ENCODE results near the gene NOL9. TPM values are rescaled to one million over a fixed set of nuclear protein-coding genes. Genes with fewer than 3 reads are reported as not detected.
"Not testable (repeated sequence)": the region's sequence is repeated elsewhere in the genome, so short reads cannot be mapped to it uniquely, and the experiment has no call there.

The NOL9 gene
- total RNA-seq, 2 experiments from 2014 or later, result 52.3 to 54.1 TPM

GRCh38 chr1:6601049-6601922, 47.0 kb upstream of the NOL9 start:
- peak; percentile 41 to 90 (median 70) for DNase-seq
- peaks cover 27% of the 10 kb centered on the region for H3K36me3 ChIP-seq (ENCODE audit: insufficient read depth, low read length)
- peak overlapping the region; percentile 77 to 79 for H3K27ac ChIP-seq (ENCODE audit: low read depth in 1 of 2, low read length in 2 of 2)
- no peaks in the 10 kb centered on the region for H3K9me3 ChIP-seq (ENCODE audit: control insufficient read depth in 1 of 2, insufficient read depth in 1 of 2, low read length in 2 of 2)
- peak overlapping the region; percentile 100 for H3K4me3 Mint-ChIP-seq
- TF ChIP-seq CTCF (IDR thresholded peaks at IDR 0.05), result peak; percentile 18
- peak; percentile 46 for ATAC-seq (ENCODE audit: poor library complexity)
- H3K4me3 ChIP-seq (ENCODE audit: low read length), result peak overlapping the region; percentile 95
- H3K4me1 ChIP-seq (ENCODE audit: insufficient read depth, low read length), result peaks cover 69% of the 10 kb centered on the region
- intact Hi-C loops (cut with DNase I, micrococcal nuclease), result loop anchor here (1.0 to 10.0 kb wide), 3 partner anchors 21 to 46 kb away; partner anchors contain the start of genes NOL9 (in 1 of the 2) and TAS1R1 (in 1 of the 2)
- CTCF ChIA-PET, result interaction anchor here (0.6 to 5.3 kb wide), 6 partner anchors 19 to 108 kb away, joined by 3 to 22 read pairs (median 4); partner anchors contain the start of genes NOL9, TAS1R1, THAP3 and ZBTB48
- no peaks in the 10 kb centered on the region for H3K27me3 ChIP-seq (ENCODE audit: control insufficient read depth in 1 of 2, insufficient read depth in 2 of 2, low read length in 2 of 2)
- H3K4me1 Mint-ChIP-seq (ENCODE audit: low read depth), result peaks cover 46% of the 10 kb centered on the region
- H3K36me3 Mint-ChIP-seq (ENCODE audit: low read depth), result peaks cover 47% of the 10 kb centered on the region
- peak overlapping the region; percentile 98 for H3K27ac Mint-ChIP-seq
- POLR2A ChIA-PET, result interaction anchor here (0.8 to 6.3 kb wide), 20 partner anchors 10 to 208 kb away, joined by 3 to 139 read pairs (median 12); partner anchors contain the start of genes CAMTA1, DNAJC11, NOL9 and PHF13
- H3K9me3 Mint-ChIP-seq, result no peaks in the 10 kb centered on the region
- H3K27me3 Mint-ChIP-seq, result no peaks in the 10 kb centered on the region

GRCh38 chr1:6600410-6601048, 46.2 kb upstream of the NOL9 start:
- H3K9me3 Mint-ChIP-seq, result no peaks in the 10 kb centered on the region
- DNase-seq (no peak), ATAC-seq (ENCODE audit: poor library complexity) (no peak)
- intact Hi-C loops (cut with DNase I, micrococcal nuclease), result loop anchor here (1.0 to 10.0 kb wide), 3 partner anchors 20 to 46 kb away; partner anchors contain the start of genes NOL9 (in 1 of the 2) and TAS1R1 (in 1 of the 2)
- H3K36me3 ChIP-seq (ENCODE audit: insufficient read depth, low read length), result peaks cover 34% of the 10 kb centered on the region
- peak overlapping the region; percentile 100 for H3K4me3 Mint-ChIP-seq
- peaks cover 54% of the 10 kb centered on the region for H3K4me1 Mint-ChIP-seq (ENCODE audit: low read depth)
- no peaks in the 10 kb centered on the region for H3K27me3 ChIP-seq (ENCODE audit: control insufficient read depth in 1 of 2, insufficient read depth in 2 of 2, low read length in 2 of 2)
- TF ChIP-seq CTCF (IDR thresholded peaks at IDR 0.05), result no peak
- peaks cover 55% of the 10 kb centered on the region for H3K36me3 Mint-ChIP-seq (ENCODE audit: low read depth)
- H3K27me3 Mint-ChIP-seq, result no peaks in the 10 kb centered on the region
- H3K4me1 ChIP-seq (ENCODE audit: insufficient read depth, low read length), result peaks cover 77% of the 10 kb centered on the region
- H3K27ac ChIP-seq (ENCODE audit: low read depth in 1 of 2, low read length in 2 of 2), result peak overlapping the region; percentile 56 to 79
- ChIA-PET POLR2A (interaction anchor here (0.8 to 6.3 kb wide), 10 partner anchors 9 to 100 kb away, joined by 3 to 139 read pairs (median 12); partner anchors contain the start of genes DNAJC11, NOL9, PHF13 and TAS1R1), CTCF (interaction anchor here (1.1 to 5.3 kb wide), 4 partner anchors 16 to 101 kb away, joined by 3 to 22 read pairs (median 4); partner anchors contain the start of genes DNAJC11, NOL9, TAS1R1 and ZBTB48)
- no peaks in the 10 kb centered on the region for H3K9me3 ChIP-seq (ENCODE audit: control insufficient read depth in 1 of 2, insufficient read depth in 1 of 2, low read length in 2 of 2)
- peak overlapping the region; percentile 98 for H3K27ac Mint-ChIP-seq
- H3K4me3 ChIP-seq (ENCODE audit: low read length), result peak overlapping the region; percentile 95

- Mint-ChIP-seq H3K4me1 (ENCODE audit: low read depth) (peaks cover 58% of the 10 kb centered on the region), H3K27ac (peak overlapping the region; percentile 98), H3K36me3 (ENCODE audit: low read depth) (peaks cover 60% of the 10 kb centered on the region), H3K4me3 (peak overlapping the region; percentile 100)
- H3K27ac ChIP-seq (ENCODE audit: low read depth in 1 of 2, low read length in 2 of 2), result peak overlapping the region; percentile 56 to 79
- not testable (repeated sequence) for DNase-seq; H3K9me3 ChIP-seq (ENCODE audit: control insufficient read depth in 1 of 2, insufficient read depth in 1 of 2, low read length in 2 of 2); H3K9me3 Mint-ChIP-seq; H3K27me3 ChIP-seq (ENCODE audit: control insufficient read depth in 1 of 2, insufficient read depth in 2 of 2, low read length in 2 of 2); ATAC-seq (ENCODE audit: poor library complexity); H3K27me3 Mint-ChIP-seq
- ChIA-PET POLR2A (interaction anchor here (0.7 to 6.3 kb wide), 11 partner anchors 8 to 101 kb away, joined by 3 to 139 read pairs (median 12); partner anchors contain the start of genes DNAJC11, NOL9, PHF13 and TAS1R1), CTCF (interaction anchor here (1.1 to 5.3 kb wide), 4 partner anchors 16 to 102 kb away, joined by 3 to 22 read pairs (median 4); partner anchors contain the start of genes DNAJC11, NOL9, TAS1R1 and ZBTB48)
- H3K4me3 ChIP-seq (ENCODE audit: low read length), result peak overlapping the region; percentile 95
- intact Hi-C loops (cut with DNase I, micrococcal nuclease), result loop anchor here in 1 of 2 experiments (5.0 to 10.0 kb wide), 2 partner anchors 42 to 45 kb away; partner anchors contain the start of genes NOL9 and TAS1R1
- peaks cover 40% of the 10 kb centered on the region for H3K36me3 ChIP-seq (ENCODE audit: insufficient read depth, low read length)
- peaks cover 79% of the 10 kb centered on the region for H3K4me1 ChIP-seq (ENCODE audit: insufficient read depth, low read length)
Measured at GRCh38 chr1:6599991-6600390, 45.7 kb upstream of the NOL9 start.
